Frontal cortex (tissue), 4 donors: ENCODE results near the gene LDAF1. TPM values are rescaled to one million over a fixed set of nuclear protein-coding genes. Genes with fewer than 3 reads are reported as not detected.
"Not testable (repeated sequence)": the region's sequence is repeated elsewhere in the genome, so short reads cannot be mapped to it uniquely, and the experiment has no call there.

Experiments used
- DNase-seq, 2 donors: peaks; one replicate each; pipeline ENCODE4 v3.0.0; 2012; ENCODE audit warnings: low spot score in 2 of 2
- FAIRE-seq: peaks from 2 replicates; lab custom pipeline; 2012; peaks lifted over from hg19 to GRCh38; lab: Jason Lieb, UNC
- total RNA-seq: library from RNA; depleted of rRNA; stranded (reverse); fragments of >200 nt; gene quantifications from one replicate; pipeline ENCODE4 v1.2.3, GENCODE V29; 2014
- donor health status: control.
- donor health status: control.
- donor health status: control.

LDAF1 gene
- total RNA-seq, 1 donor from 2014 or later = 67.7 TPM

DNA sequence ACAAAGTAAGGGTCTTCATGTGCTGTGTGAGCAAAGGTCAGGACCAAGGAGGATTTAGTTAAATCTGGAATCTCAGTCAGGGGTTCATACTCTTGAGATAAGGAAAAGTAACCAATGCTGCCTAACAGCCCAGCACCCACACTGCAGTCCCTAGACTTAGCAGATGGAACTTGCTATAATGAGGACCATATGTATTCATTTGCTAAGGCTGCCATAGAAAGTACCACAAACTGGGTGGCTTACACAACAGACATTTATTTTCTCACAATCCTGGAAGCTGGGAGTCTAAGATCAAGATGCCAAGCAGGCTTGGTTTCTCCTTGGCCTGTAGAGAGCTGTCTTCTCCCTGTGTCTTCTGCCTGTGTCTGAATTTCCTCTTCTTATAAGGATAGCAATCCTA is 32.1 kb downstream of the LDAF1 start:
- FAIRE-seq (no peak), DNase-seq (no peak)

DNA sequence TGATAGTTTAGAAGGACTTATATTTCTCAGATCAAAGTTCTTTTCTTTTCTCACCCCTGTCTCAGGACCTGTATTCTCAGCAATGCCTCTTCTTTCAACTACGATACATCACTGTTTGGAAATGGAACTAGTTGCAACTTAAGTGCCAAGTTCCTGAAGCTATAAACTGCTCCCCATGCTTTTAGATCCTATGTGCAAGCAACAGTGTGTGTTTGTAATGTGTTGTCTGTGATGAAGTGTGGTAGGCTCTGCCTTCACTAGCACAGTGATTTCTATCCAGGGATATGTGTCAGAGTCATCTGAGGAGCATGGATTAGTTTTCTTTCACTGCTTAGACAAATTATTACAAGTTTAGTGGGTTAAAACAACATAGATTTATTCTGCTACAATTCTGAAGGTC is 34.5 kb downstream of the LDAF1 start:
- FAIRE-seq = no peak
- no peak for DNase-seq

DNA sequence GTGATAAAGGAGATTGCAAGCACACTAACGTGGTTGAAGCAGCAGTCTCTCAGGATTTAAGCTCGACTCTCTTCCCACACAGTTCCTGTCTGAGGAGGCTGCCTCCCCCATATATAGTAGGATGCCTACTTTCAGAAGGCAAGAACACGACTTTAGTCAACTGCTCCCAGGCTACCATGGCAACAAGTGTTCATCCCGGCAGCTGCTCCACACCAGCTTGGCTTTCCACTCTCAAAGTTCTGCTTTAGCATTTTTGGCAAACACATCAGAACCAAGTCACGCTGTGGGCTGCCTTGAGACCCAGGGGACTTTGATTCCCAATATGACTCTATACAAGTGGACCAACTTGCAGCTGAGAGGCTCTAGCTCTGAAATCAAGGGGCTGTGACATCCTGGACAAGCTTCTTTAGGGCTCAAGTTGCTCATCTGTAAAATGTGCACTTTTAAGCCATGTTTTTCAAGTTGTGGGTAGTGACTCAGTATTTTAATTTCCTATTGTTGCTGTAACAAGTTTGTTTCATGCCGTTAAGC is 36.4 kb downstream of the LDAF1 start:
- DNase-seq = peak in 1 of 2 donors; percentile 22
- no peak for FAIRE-seq

DNA sequence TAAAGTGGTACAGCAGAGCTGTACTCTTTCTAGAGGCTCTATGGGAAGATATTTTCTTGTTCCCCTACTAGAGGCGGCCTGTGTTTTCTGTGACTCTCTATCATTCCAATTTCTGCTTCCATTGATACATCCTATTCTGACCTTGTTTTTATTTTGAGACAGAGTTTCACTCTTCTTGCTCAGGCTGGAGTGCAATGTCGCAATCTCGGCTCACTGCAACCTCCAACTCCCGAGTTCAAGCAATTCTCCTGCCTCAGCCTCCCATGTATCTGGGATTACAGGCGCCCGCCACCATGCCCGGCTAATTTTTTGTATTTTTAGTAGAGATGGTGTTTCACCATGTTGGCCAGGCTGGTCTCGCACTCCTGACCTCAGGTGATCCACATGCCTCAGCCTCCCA is 36.9 kb downstream of the LDAF1 start:
- DNase-seq, FAIRE-seq: not testable (repeated sequence)

DNA sequence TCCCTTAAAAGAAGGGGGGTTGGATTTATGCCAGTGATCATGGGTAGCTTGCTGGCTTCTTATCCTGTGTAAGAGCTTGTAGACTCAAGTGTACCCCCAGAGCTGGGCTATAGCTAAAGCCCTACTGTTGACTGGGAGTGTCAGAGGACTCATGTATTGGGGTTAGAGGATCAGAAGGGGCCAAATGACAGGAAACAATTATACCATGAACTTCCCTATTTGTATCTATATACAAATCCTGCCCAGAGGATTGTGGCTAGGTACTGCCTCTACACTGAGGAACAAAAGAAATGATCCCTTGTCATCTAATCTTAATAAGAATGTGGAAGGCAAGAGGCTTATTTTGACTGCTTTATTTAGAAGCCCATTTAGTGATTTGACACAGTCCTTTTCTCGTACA is 38.6 kb downstream of the LDAF1 start:
- no peak for FAIRE-seq
- DNase-seq = no peak

DNA sequence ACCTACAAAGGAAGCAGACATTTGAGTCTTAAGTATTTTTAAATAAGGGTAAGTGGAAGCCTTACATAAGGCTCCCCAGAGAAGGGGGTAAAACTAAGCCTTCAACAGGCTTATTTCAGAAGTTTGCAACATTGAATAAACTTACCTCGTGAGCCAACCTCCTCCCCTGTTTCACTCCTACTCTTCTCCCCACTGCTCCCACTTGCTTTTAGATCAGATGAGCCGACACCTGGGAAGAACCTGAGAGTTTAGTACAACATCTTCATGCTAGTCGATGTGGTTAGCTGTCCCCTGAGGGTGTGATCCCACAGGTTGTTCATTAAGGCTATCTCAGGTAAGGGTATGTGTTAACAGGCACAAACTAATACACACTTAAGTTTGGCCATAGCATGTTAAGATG is 39.1 kb downstream of the LDAF1 start:
- FAIRE-seq (no peak), DNase-seq (no peak)

DNA sequence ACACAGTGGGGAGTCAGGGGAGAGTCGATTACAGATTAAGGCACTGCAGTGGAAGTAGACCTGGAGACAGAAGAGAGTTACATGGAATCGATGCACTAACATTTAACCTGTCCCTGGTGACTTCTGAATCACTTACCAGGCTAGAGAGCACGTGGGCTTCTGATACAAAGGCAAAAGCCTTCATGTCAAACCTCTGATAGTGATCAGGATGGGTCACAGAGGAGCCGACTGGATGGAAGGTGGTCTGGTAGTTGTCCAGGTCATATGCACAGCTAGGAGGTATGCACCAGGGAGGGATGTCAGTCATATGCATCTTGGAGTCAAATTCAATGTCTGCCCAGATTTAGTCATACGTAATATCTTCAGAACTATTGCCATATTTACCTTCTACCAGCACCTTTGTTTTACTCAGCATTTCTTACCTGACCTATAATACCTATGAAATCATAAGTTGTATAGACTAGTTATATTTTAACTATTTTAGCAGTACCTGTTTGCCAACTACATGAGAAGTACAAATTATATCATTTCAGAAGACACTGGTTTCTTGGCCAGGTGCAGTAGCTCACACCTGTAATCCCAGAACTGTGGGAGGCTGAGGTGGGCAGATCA is 41.2 kb downstream of the LDAF1 start:
- DNase-seq = no peak
- no peak for FAIRE-seq

DNA sequence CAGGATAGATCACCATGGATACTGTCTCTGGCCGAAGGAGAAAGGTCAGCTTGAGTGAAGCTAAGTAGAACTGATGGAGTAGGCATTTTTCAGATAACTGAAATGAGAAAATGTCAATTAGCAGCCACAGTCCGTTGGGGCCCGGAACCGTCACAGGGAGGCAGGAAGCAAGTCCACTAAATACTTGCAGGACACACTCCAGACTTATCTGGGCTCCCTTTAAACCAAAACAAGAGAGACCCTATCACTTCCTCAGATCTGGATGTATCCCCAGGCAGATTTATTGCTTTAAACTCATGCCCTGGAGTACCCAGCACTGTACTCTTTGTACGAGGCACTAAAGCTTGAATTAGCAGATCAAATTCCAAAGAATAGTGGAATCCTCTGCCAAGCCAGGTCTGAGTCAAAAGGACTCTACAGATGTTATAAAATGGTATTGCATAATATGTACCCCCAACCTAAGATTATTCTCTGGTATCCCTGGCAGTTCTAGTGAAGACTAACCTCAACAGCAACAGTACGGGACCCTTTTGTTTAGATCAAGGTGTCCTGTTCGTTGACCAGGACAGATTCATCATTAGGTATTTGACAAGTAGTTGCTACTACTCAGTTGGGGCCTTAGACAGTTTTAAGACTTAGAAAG is 44.8 kb downstream of the LDAF1 start:
- no peak for FAIRE-seq
- DNase-seq = no peak

DNA sequence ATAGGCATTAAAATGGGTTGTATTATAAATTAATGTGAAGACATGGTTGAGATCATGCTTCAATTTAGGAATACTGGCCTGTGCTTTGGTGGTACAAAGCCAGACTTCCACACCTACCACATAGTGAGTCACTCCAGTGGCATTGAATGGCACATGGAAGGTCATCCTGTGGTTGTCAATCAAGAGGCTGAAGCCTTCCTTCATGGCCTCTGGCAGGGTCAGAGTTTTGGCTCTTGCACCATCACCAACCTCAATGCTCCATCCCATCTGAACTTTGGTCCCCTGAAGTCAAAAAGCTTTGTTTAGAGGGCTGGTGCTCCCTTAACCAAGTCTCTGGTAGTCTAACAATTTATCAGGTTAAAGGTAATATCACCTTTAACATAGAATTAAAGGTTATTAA is 46.8 kb downstream of the LDAF1 start:
- no peak for DNase-seq
- FAIRE-seq = no peak

DNA sequence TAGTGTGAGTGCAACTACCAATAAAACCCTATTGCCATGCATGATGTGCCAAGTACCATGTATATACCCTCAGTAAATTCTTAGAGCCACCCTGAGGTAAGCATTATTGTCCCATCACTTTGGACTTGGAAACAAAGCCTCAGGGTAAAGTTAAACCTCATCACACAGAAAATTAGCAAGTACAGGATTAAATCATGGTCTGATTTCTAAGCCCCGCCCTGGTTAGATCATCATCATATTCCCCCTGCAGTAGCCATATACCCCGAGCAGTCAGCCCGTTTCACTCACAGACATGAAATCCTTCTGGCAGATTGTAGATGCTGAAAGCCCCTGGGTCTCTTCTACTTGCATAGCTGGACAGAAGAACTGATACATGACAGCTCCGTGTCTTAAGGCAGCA is 48.1 kb downstream of the LDAF1 start:
- DNase-seq = no peak
- no peak for FAIRE-seq

DNA sequence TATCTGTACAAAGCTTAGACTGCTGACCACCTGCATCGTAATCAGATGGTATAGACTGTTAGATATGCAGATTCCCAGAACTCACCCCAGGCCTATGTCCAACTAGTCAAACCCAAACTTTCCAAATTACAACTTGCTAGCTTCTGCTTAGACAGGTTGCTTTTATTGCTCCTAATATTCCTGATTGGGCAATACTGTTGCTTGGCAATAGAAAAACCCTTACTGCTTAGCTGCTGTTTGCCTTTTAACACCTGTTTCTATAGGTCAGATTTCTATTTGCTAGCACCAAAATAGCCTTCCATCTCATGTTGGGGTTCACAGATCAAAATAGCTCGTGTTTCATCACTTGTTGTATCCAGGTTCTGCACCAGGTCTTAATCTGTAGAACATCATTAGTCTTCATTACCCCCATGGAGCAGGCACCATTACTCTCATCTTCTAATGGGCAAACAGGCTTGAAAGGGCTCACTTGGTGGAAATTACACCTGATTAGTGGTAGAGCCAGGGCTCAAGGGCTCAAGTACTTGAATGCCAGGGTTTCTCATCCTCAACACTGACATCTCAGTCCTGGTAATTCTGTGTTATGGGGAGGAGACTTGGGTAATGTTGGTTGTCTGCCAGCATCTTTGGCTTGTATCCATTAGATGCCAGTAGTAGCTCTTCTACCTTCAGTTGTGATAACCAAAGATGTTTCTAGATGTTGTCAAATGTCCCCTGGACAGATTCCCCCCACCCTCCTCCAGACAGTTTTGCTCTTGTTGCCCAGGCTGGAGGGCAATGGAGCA is 50.2 kb downstream of the LDAF1 start:
- DNase-seq (no peak), FAIRE-seq (no peak)

DNA sequence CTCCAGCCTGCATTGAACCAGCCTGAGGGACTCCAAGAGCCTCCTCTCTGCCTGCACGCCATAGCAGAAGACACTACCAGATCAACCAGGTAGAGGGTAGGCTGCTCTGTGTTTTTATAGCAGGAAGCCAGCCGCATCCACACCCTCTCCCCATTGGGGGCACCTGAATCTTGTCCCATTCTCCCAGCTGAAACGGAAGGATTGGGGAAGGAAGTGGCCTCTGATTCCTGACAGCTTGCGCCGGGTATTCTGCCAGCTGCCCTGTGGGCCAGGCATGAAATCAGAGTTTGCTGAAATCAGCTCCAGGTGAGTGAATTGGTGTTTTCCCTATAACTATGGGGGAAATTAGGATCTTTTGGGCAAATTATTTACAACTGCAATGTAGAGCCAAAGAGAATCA is 53.0 kb downstream of the LDAF1 start, which contains the start of gene ZP2:
ZP2 (minus strand) TSS at position 89 of the 400 bp plus-strand sequence; CDS start at position 62, 27 bp downstream.
- FAIRE-seq (no peak), DNase-seq (no peak)

DNA sequence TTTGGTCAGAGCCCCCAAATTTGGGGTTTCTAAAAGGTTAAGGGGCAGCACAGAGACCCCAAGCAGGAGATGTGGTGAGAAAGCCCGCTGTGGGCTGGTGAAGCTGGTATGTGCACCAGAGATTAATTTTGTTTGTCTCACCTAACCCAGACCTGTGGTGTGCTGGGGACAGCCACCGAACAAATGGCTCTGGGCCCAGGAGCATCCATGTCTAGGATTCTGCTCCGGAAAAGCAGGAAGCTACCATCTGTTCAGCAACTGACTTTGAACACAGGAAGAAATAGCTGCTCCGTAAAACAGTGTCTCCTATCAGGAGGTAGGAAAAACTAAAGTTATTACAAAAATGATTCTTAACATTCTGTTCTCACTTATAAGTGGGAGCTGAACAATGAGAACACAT is 55.6 kb downstream of the LDAF1 start:
- no peak for FAIRE-seq
- DNase-seq = no peak

DNA sequence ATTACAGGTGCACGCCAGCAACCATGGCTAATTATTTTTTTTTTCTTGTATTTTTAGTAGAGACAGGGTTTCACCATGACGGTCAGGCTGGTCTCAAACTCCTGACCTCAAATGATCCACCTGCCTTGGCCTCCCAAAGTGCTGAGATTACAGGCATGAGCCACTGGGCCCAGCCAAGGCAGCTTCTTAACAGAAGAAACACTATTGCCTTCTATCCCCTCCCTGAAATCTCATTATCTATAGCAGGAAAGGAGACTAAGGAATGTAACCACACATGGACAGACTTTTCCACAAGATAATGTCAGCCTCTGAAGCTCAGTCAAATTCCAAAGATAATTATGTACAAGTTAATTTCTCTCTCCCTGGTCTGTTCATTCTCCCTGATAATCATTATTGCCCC is 58.6 kb downstream of the LDAF1 start:
- DNase-seq = no peak
- FAIRE-seq = no peak

DNA sequence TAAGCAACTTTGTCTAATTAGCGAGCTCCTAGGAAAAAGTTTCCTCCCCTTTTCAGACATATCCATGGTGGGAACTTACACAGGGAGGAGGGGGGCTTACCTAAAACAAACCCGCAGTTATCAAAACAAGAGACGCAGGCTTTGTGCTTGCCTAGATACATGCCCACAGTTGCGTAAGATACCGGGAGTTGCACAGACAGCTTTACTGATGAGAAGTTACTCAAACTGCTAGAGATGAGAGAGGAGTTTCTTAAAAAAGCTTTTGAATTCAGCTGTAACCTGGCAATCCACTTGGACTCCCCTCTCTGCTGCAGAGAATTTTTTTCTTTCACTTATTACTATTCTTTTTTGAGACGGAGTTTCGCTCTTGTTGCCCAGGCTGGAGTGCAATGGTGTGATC is 59.7 kb downstream of the LDAF1 start:
- no peak for FAIRE-seq
- no peak for DNase-seq

DNA sequence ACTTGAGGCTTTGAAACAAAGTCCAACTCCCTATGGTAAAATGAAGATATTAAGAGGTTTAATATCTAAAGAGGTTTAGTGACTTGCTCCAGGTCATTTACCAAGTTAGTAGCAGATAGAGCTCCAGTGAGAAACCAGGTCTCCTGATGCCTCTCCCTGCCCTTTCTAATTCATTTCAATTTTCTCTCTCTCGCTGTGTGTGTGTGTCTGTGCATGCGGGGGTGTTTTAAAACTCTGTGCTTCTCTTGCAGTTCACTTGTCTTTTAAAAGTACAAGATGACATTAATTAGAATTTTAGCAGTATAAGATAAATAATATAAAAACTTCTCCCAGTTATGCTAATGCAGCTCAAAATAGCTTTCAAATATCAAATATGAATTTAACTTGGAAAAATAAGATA is 61.1 kb downstream of the LDAF1 start:
- DNase-seq = no peak
- no peak for FAIRE-seq

DNA sequence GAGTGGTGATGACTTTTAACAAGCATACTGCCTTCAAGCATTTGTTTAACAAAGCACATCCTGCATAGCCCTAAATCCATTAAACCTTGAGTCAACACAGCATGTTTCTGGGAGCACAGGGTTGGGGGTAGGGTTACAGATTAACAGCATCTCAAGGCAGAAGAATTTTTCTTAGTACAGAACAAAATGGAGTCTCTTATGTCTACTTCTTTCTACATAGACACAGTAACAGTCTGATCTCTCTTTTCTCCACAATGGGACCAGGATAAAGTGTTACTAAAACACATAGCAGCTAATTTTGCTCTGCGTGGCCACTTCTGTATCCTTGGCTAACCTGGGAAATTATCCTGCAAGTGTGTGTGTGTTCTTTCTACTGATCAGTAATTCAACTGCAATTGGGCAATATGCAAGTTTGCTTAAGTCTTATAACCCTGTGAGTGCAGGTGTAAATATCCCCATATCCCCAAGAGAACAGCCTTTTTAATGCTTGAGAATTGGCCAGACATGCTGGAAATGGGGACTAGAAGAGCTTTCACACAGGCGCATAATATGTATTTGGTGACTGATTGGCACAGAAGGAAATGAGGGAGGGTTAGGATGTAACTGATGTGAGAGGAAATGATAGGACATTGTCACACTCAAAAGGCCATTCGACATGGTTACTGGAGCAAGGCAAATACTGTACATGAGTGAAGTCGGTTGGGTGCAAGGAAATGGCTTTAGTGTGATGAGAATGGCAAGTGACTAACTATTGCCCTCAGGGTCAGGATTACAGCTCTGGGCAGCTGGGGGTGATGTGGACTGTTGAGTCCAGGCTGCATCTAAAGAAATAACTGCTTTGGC is 64.2 kb downstream of the LDAF1 start:
- no peak for DNase-seq

DNA sequence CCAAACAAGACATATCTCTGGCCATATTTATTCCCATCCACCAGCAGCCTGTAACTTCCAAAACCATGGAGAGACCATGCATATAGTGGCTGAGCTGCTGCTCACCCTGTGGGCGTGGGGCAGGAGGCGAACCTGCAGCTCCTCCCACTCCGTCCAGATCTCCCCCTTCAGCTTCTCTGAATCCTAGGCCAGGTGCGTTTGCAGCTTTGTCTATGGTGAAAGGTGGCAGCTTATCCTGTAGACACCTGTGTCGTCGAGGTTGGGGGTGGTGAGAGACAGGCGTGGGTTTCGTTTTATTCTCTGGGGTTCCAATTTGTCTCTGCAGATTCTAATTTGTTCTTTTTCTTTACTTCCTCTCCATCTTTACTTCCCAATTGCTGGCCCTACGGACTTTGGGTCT is 65.3 kb downstream of the LDAF1 start:
- no peak for DNase-seq
- FAIRE-seq = no peak

More for the DNA sequence above, 64.2 kb downstream of the LDAF1 start:
- no peak for FAIRE-seq

DNA sequence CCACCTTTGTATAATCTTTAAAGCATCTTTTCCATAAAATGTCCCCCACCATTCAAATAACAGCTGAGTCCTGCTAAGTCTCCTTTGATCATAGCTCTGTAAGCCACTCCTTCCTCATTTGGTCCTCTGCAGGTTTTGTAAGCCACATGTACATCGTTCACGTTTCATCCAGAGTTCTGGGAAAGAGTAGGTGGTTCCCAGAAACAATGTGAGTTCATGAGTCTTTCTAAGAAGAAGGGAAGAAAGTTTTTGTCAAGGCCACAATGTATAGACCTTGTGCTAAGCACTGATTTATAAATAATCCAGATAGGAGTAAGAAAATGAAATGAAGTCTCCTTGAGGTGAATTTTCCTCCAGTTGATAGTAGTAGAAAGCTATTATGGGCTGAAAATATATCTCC is 66.3 kb downstream of the LDAF1 start:
- DNase-seq (no peak), FAIRE-seq (no peak)

DNA sequence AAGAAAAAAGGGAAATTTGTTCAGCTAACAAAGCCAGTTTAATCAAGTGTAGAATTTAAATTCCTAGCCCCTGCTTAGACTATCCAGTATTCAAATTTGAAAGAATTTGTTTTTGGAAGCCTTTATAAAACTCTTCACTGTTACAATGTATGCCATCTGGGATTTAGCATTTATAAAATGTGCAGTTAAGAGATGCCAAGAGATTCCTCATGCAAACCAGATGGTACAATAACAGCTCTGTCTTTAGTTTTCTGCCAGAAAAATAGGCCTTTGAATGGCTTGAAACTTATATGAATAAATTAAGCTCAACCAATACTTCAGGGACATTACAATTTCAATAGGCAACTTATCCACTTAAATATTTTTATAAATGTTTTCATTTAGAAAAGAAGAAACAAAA is 68.3 kb downstream of the LDAF1 start:
- FAIRE-seq (peak; percentile 8), DNase-seq (no peak)
